Panc1 (cell line): ENCODE results near the gene FOXO6. TPM values are rescaled to one million over a fixed set of nuclear protein-coding genes. Genes with fewer than 3 reads are reported as not detected.
A peak's percentile ranks its signal among the peaks of the same experiment; 100 is the strongest.

Source experiments
- ATAC-seq: fragments of 200-7000 bp; cut with Tn5 transposase; 2 replicates; pipeline ENCODE4 v1.9.1; 2020; ENCODE audit warnings: mild to moderate bottlenecking, moderate library complexity
- BruUV-seq: library from RNA; stranded (reverse); fragments of 400-500 nt; replicated peaks from 2 replicates; lab custom pipeline; 2021; lab: Mats Ljungman, UMichigan
- CTCF ChIA-PET: fragments of 300-600 bp; sonication (Branson Sonifier 250); formaldehyde crosslinking; loops from one replicate; lab custom pipeline; 2022; ENCODE audit warnings: antibody characterized with exemption; lab: Charles Lee
- POLR2A ChIA-PET: fragments of 300-600 bp; sonication (Branson Sonifier 250); formaldehyde crosslinking; loops from one replicate; lab custom pipeline; 2022; ENCODE audit warnings: antibody characterized with exemption; lab: Charles Lee
- DNase-seq: peaks from one replicate; pipeline ENCODE4 v3.0.0-alpha.2; 2010; ENCODE audit warnings: low read depth, low spot score
- H3K27ac ChIP-seq: 2 replicates; pipeline ENCODE4 v1.5.1; 2011; ENCODE audit warnings: mild to moderate bottlenecking, low read length, inconsistent platforms
- H3K27me3 ChIP-seq: fragments of 200-500 bp; sonication (Bioruptor generic); 2 replicates; pipeline ENCODE4 v1.6.0; 2014; ENCODE audit warnings: low read length, inconsistent platforms; ENCODE audit not compliant: control insufficient read depth, insufficient read depth
- H3K36me3 ChIP-seq: fragments of 200-500 bp; sonication (Bioruptor generic); 2 replicates; pipeline ENCODE4 v1.5.1; 2014; ENCODE audit warnings: inconsistent platforms, mild to moderate bottlenecking, low read length, moderate library complexity; ENCODE audit not compliant: control insufficient read depth, insufficient read depth
- H3K4me1 ChIP-seq: 2 replicates; pipeline ENCODE4 v1.5.1; 2011; ENCODE audit warnings: inconsistent platforms, mild to moderate bottlenecking, low read length, moderate library complexity; ENCODE audit not compliant: control insufficient read depth, insufficient read depth
- H3K4me3 ChIP-seq, 2 experiments: 2 replicates each; pipeline ENCODE4 v1.5.1; 2011 to 2012; ENCODE audit warnings: low read depth in 2 of 2, low read length in 2 of 2, mild to moderate bottlenecking in 2 of 2, inconsistent platforms in 1 of 2, moderate library complexity in 1 of 2
- H3K9me3 ChIP-seq: fragments of 200-500 bp; sonication (Bioruptor generic); 2 replicates; pipeline ENCODE4 v1.5.1; 2014; ENCODE audit warnings: low read depth, mild to moderate bottlenecking, inconsistent platforms, low read length, moderate library complexity; ENCODE audit not compliant: control insufficient read depth, insufficient read depth
- CTCF ChIP-seq: fragments of 450-650 bp; IDR thresholded peaks from 2 replicates; pipeline ENCODE4 v1.5.1; 2017; ENCODE audit warnings: mild to moderate bottlenecking
- POLR2AphosphoS5 ChIP-seq: IDR thresholded peaks from 2 replicates; pipeline ENCODE4 v1.6.1; 2012; ENCODE audit warnings: mild to moderate bottlenecking, low read depth, low read length, moderate library complexity
- REST ChIP-seq, 2 experiments: IDR thresholded peaks; 2 replicates each; pipeline ENCODE4 v1.6.1; 2011 to 2012; ENCODE audit warnings: low read depth in 2 of 2, control low read depth in 1 of 2, low read length in 1 of 2, mild to moderate bottlenecking in 1 of 2, moderate library complexity in 1 of 2; ENCODE audit not compliant: insufficient read depth in 1 of 2
- SIN3A ChIP-seq: IDR thresholded peaks from 2 replicates; pipeline ENCODE4 v1.6.1; 2012; ENCODE audit warnings: low read depth, mild to moderate bottlenecking, low read length, moderate library complexity, borderline replicate concordance; ENCODE audit not compliant: insufficient read depth
- TCF7L2 ChIP-seq: IDR thresholded peaks from 2 replicates; pipeline ENCODE4 v1.6.1; 2011; ENCODE audit warnings: mild to moderate bottlenecking, low read depth, low read length, inconsistent platforms
- in situ Hi-C: cut with HindIII; loops from 2 replicates; pipeline ENCODE4 v1.10.0; 2016; ENCODE audit warnings: low sequenced_read_pairs, low pct_unique_long_range_greater_than_20kb
- intact Hi-C: fragments of 100-400 bp; cut with micrococcal nuclease; formaldehyde crosslinking; loops from one replicate; pipeline ENCODE4 v1.10.0; 2022; ENCODE audit not compliant: unreplicated experiment
- total RNA-seq: library from RNA; stranded (reverse); gene quantifications from one replicate; pipeline ENCODE4 v1.2.1, GENCODE V29; 2021; ENCODE audit not compliant: unreplicated experiment

Gene FOXO6
- total RNA-seq, 1 experiment from 2014 or later: 2.5 TPM

GRCh38 chr1:41431490-41432350, 70.5 kb downstream of the FOXO6 start:
- Histone ChIP-seq H3K27ac (peak overlapping the region; percentile 75; the same call in 1 of the 2 replicates), H3K9me3 (no peaks in the 10 kb centered on the region), H3K4me1 (peaks cover 18% of the 10 kb centered on the region), H3K36me3 (no peaks in the 10 kb centered on the region), H3K27me3 (no peaks in the 10 kb centered on the region), H3K4me3 (no peak overlapping the region)
- TF ChIP-seq POLR2AphosphoS5 (no peak), CTCF (no peak), TCF7L2 (no peak), REST (IDR thresholded peaks at IDR 0.05; ENCODE audit: insufficient read depth in 1 of 2, low read depth in 2 of 2, low read length in 1 of 2) (no peak), SIN3A (no peak)
- in situ Hi-C loops (no loop called here), intact Hi-C loops (loop anchor here (2.0 to 5.0 kb wide), 3 partner anchors 109 to 163 kb away; no protein-coding TSS in a partner anchor)
- ChIA-PET POLR2A (no interaction called here), CTCF (interaction anchor here (0.6 to 1.9 kb wide), 3 partner anchors 90 to 149 kb away, joined by 3 to 9 read pairs (median 6); no protein-coding TSS in a partner anchor)
- ATAC-seq: no peak; the same call in 1 of the 2 replicates
- no peak for DNase-seq
- BruUV-seq: no TSS peak

Other genes with a start within 250 kb of the FOXO6 start
- gene SCMH1, start 119.1 kb upstream of the FOXO6 start, total RNA-seq: 42.7 TPM
- gene EDN2, start 123.2 kb downstream of the FOXO6 start, total RNA-seq: not detected